Kidney (tissue), 22 donors: ENCODE measurements around the gene SECISBP2L. TPM values are rescaled to one million over a fixed set of nuclear protein-coding genes. Genes with fewer than 3 reads are reported as not detected.

Experiments used
- DNase-seq, 5 donors: peaks; one replicate each; pipeline ENCODE4 v3.0.0-alpha.2; 2013 to 2020
- FAIRE-seq: peaks from 2 replicates; lab custom pipeline; 2012; peaks lifted over from hg19 to GRCh38; lab: Jason Lieb, UNC
- H3K27ac ChIP-seq, 2 donors: one replicate each; pipeline ENCODE4 v1.7.0; 2013; ENCODE audit warnings: low read depth in 2 of 2, low read length in 2 of 2, inconsistent platforms in 1 of 2
- H3K27me3 ChIP-seq: one replicate; pipeline ENCODE4 v1.7.1; 2013; ENCODE audit warnings: low read length, inconsistent platforms; ENCODE audit not compliant: control insufficient read depth, insufficient read depth
- H3K36me3 ChIP-seq, 3 donors: one replicate each; pipeline versions ENCODE4 v1.7.0 to v1.7.1; 2013; ENCODE audit warnings: low read length in 3 of 3, control low read depth in 1 of 3, inconsistent platforms in 1 of 3; ENCODE audit not compliant: insufficient read depth in 3 of 3, control insufficient read depth in 2 of 3
- H3K4me1 ChIP-seq, 3 donors: one replicate each; pipeline versions ENCODE4 v1.7.0 to v1.7.1; 2013; ENCODE audit warnings: low read length in 3 of 3, inconsistent platforms in 1 of 3, low read depth in 1 of 3; ENCODE audit not compliant: control insufficient read depth in 2 of 3, insufficient read depth in 2 of 3
- H3K4me3 ChIP-seq, 3 donors: one replicate each; pipeline versions ENCODE4 v1.7.0 to v1.8.1; 2013; ENCODE audit warnings: low read length in 3 of 3, control low read depth in 1 of 3, inconsistent platforms in 1 of 3
- H3K9ac ChIP-seq, 3 donors: one replicate each; pipeline versions ENCODE4 v1.7.0 to v1.7.1; 2013; ENCODE audit warnings: low read length in 3 of 3, control low read depth in 1 of 3, inconsistent platforms in 1 of 3
- H3K9me3 ChIP-seq, 3 donors: one replicate each; pipeline versions ENCODE4 v1.7.0 to v1.7.1; 2013; ENCODE audit warnings: low read length in 3 of 3, control low read depth in 1 of 3, inconsistent platforms in 1 of 3; ENCODE audit not compliant: control insufficient read depth in 2 of 3, insufficient read depth in 1 of 3
- CTCF ChIP-seq: IDR thresholded peaks from 3 replicates; pipeline ENCODE4 v1.5.1; 2012; ENCODE audit warnings: mild to moderate bottlenecking, moderate library complexity, borderline replicate concordance; ENCODE audit not compliant: insufficient read depth; ENCODE audit errors: extremely low read depth
- intact Hi-C: fragments of 100-400 bp; cut with DNase I; formaldehyde crosslinking; loops from one replicate; pipeline ENCODE4 v1.11.1; 2022
- long read RNA-seq, 10 donors: library from polyadenylated mRNA in 1 of 10; unstranded in 1 of 10; transcript quantifications; one replicate each; pipeline ENCODE4 v2.0.0 and lab custom pipeline, GENCODE V29; 2021 to 2026
- polyA plus RNA-seq: library from polyadenylated mRNA; stranded (reverse); fragments of 350-450 nt; fragmentation: Illumina TruSeq; extraction: RNeasy Lipid Tissue Mini Kit (QIAGEN cat#74804); gene quantifications from one replicate; pipeline ENCODE4 v1.2.3, GENCODE V29; 2014; ENCODE audit warnings: low read depth, low replicate concordance; ENCODE audit not compliant: insufficient read depth
- total RNA-seq: library from RNA; stranded (reverse); fragmentation: NEBNext Ultra II Directional; extraction: Animal tissue kit (Norgen Biotek cat#: 25700); gene quantifications from one replicate; pipeline ENCODE4 v1.2.1, GENCODE V29; 2021
- donor health status: control.
- donor health status: control.
- donor health status: control.
- donor health status: control.
- donor health status: control.
- donor health status: DM: yes; HTN: yes; CAD: no.
- donor health status: Normal renal cell carcinoma (clear cell type).

The SECISBP2L gene
- total RNA-seq: 67.0 TPM
- polyA plus RNA-seq: 10.2 TPM
- long read RNA-seq, donor 1: 0 reads
- long read RNA-seq, donor 2: 0 reads
- long read RNA-seq, donor 3, full-length matches to known transcripts: 11 of 16 reads
- long read RNA-seq, donor 3, partial matches to known transcripts: 5 of 16 reads
- long read RNA-seq, donor 3, other reads (novel, unspliced or antisense): 0 of 16 reads
- long read RNA-seq, donor 4, full-length matches to known transcripts: 4 of 4 reads
- long read RNA-seq, donor 4, partial matches to known transcripts: 0 of 4 reads
- long read RNA-seq, donor 4, other reads (novel, unspliced or antisense): 0 of 4 reads
- long read RNA-seq, donor 5: 0 reads
- long read RNA-seq, donor 6, partial matches to known transcripts: 0 of 2 reads
- long read RNA-seq, donor 6, other reads (novel, unspliced or antisense): 0 of 2 reads
- long read RNA-seq, donor 7, partial matches to known transcripts: 5 of 6 reads
- long read RNA-seq, donor 7, other reads (novel, unspliced or antisense): 1 of 6 reads
- long read RNA-seq, donor 8: 0 reads
- long read RNA-seq, donor 9: 0 reads
- long read RNA-seq, donor 10, full-length matches to known transcripts: 2 of 2 reads
- long read RNA-seq, donor 10, partial matches to known transcripts: 0 of 2 reads
- long read RNA-seq, donor 10, other reads (novel, unspliced or antisense): 0 of 2 reads

- peak within 1 kb of the TSS; percentile 29 to 83 for H3K27ac ChIP-seq
- H3K27me3 ChIP-seq: no peaks in the 10 kb centered on the region
- H3K36me3 ChIP-seq: no peaks in the 10 kb centered on the region
- H3K4me3 ChIP-seq: peak within 1 kb of the TSS; percentile 71 to 96 (median 94)
- intact Hi-C loops: no loop called here
- TF ChIP-seq CTCF: peak; percentile 20
- FAIRE-seq (no peak), DNase-seq (peak; percentile 97 to 98 (median 97))
- H3K9ac ChIP-seq: peak within 1 kb of the TSS; percentile 93 to 95 (median 94)
- no peaks in the 10 kb centered on the region for H3K9me3 ChIP-seq
- H3K4me1 ChIP-seq: peaks cover 0 to 5% (median 0%) of the 10 kb centered on the region in 3 donors
These were observed at the start of gene SECISBP2L for GRCh38 chr15:49046220-49047102. Gene SECISBP2L (minus strand): TSS chr15:49046446. CDS start chr15:49046299, 147 bp downstream.

- FAIRE-seq: no peak
- H3K9ac ChIP-seq: no peak overlapping the region
- no peaks in the 10 kb centered on the region for H3K36me3 ChIP-seq
- no peaks in the 10 kb centered on the region for H3K9me3 ChIP-seq
- H3K27me3 ChIP-seq: no peaks in the 10 kb centered on the region
- H3K4me1 ChIP-seq: no peaks in the 10 kb centered on the region
- no peak overlapping the region for H3K27ac ChIP-seq
- TF ChIP-seq CTCF: no peak
- no peak for DNase-seq
- no peak overlapping the region for H3K4me3 ChIP-seq
- intact Hi-C loops: no loop called here
These were observed 48.7 kb upstream of the SECISBP2L start for GRCh38 chr15:49094923-49095322.

GRCh38 chr15:49093252-49094105, 47.2 kb upstream of the SECISBP2L start:
- intact Hi-C loops: no loop called here
- no peak for FAIRE-seq
- Histone ChIP-seq H3K9ac (no peak overlapping the region), H3K36me3 (no peaks in the 10 kb centered on the region), H3K27ac (no peak overlapping the region), H3K4me1 (no peaks in the 10 kb centered on the region), H3K9me3 (no peaks in the 10 kb centered on the region), H3K4me3 (no peak overlapping the region), H3K27me3 (no peaks in the 10 kb centered on the region)
- no peak for DNase-seq
- no peak for TF ChIP-seq CTCF
